Mesenchymal stem cell (in vitro differentiated cells and primary cell): ENCODE data around the gene MAP4K2.
A peak's percentile ranks its signal among the peaks of the same experiment; 100 is the strongest.

Experiments used
- DNase-seq: peaks from one replicate; pipeline ENCODE4 v3.0.0-alpha.2; 2013
- H2AFZ ChIP-seq: one replicate; pipeline ENCODE4 v1.6.1; 2013; ENCODE audit warnings: low read depth, mild to moderate bottlenecking, control low read depth, inconsistent platforms, low read length, moderate library complexity
- H2AK5ac ChIP-seq: 2 replicates; pipeline ENCODE4 v1.6.1; 2013; ENCODE audit warnings: low read length, moderate library complexity, mild to moderate bottlenecking, inconsistent platforms; ENCODE audit not compliant: severe bottlenecking
- H2BK120ac ChIP-seq: one replicate; pipeline ENCODE4 v1.6.1; 2013; ENCODE audit warnings: low read depth, mild to moderate bottlenecking, inconsistent platforms, low read length, moderate library complexity
- H2BK12ac ChIP-seq, 2 experiments: one replicate each; pipeline ENCODE4 v1.6.1; 2013; ENCODE audit warnings: inconsistent platforms in 2 of 2, low read length in 2 of 2, mild to moderate bottlenecking in 2 of 2, moderate library complexity in 2 of 2, control low read depth in 1 of 2
- H2BK15ac ChIP-seq: one replicate; pipeline ENCODE4 v1.6.1; 2013; ENCODE audit warnings: mild to moderate bottlenecking, low read depth, inconsistent platforms; ENCODE audit not compliant: poor library complexity, severe bottlenecking
- H2BK5ac ChIP-seq: 2 replicates; pipeline ENCODE4 v1.6.1; 2013; ENCODE audit warnings: low read depth, mild to moderate bottlenecking, low read length, control low read depth, inconsistent platforms; ENCODE audit not compliant: poor library complexity, severe bottlenecking
- H3K14ac ChIP-seq, 2 experiments: one replicate each; pipeline ENCODE4 v1.6.1; 2013; ENCODE audit warnings: inconsistent platforms in 2 of 2, low read length in 2 of 2, control low read depth in 1 of 2, mild to moderate bottlenecking in 1 of 2, moderate library complexity in 1 of 2
- H3K18ac ChIP-seq, 2 experiments: one replicate each; pipeline ENCODE4 v1.6.1; 2013; ENCODE audit warnings: inconsistent platforms in 2 of 2, low read length in 2 of 2, control low read depth in 1 of 2, low read depth in 1 of 2, mild to moderate bottlenecking in 1 of 2
- H3K23ac ChIP-seq, 2 experiments: one replicate each; pipeline ENCODE4 v1.6.1; 2013; ENCODE audit warnings: inconsistent platforms in 2 of 2, low read length in 2 of 2, mild to moderate bottlenecking in 2 of 2, moderate library complexity in 2 of 2, control low read depth in 1 of 2
- H3K27ac ChIP-seq: 2 replicates; pipeline ENCODE4 v1.5.1; 2013; ENCODE audit warnings: mild to moderate bottlenecking, moderate library complexity, low read length, control low read depth, inconsistent platforms; ENCODE audit not compliant: poor library complexity, severe bottlenecking
- H3K27me3 ChIP-seq, 2 experiments: 2 replicates each; pipeline versions ENCODE4 v1.6.1 to v1.7.0; 2013; ENCODE audit warnings: low read length in 2 of 2, mild to moderate bottlenecking in 2 of 2, moderate library complexity in 2 of 2, control low read depth in 1 of 2, inconsistent platforms in 1 of 2; ENCODE audit not compliant: control insufficient read depth in 1 of 2, insufficient read depth in 1 of 2
- H3K36me3 ChIP-seq, 2 experiments: 2 replicates each; pipeline versions ENCODE4 v1.6.1 to v1.7.0; 2013; ENCODE audit warnings: low read length in 2 of 2, control low read depth in 1 of 2, inconsistent platforms in 1 of 2, low read depth in 1 of 2, mild to moderate bottlenecking in 1 of 2; ENCODE audit not compliant: insufficient read depth in 2 of 2, control insufficient read depth in 1 of 2
- H3K4ac ChIP-seq, 2 experiments: one replicate each; pipeline ENCODE4 v1.6.1; 2013; ENCODE audit warnings: inconsistent platforms in 2 of 2, low read length in 2 of 2, mild to moderate bottlenecking in 2 of 2, moderate library complexity in 2 of 2, control low read depth in 1 of 2, low read depth in 1 of 2
- H3K4me1 ChIP-seq: 2 replicates; pipeline ENCODE4 v1.6.1; 2013; ENCODE audit warnings: low read depth, low read length, control low read depth; ENCODE audit not compliant: control insufficient read depth, insufficient read depth
- H3K4me2 ChIP-seq: 2 replicates; pipeline ENCODE4 v1.6.1; 2013; ENCODE audit warnings: low read length, mild to moderate bottlenecking, inconsistent platforms; ENCODE audit not compliant: poor library complexity, severe bottlenecking
- H3K4me3 ChIP-seq, 2 experiments: 2 replicates each; pipeline versions ENCODE4 v1.5.1 to v1.7.0; 2013; ENCODE audit warnings: low read length in 2 of 2, mild to moderate bottlenecking in 2 of 2, control low read depth in 1 of 2, low read depth in 1 of 2; ENCODE audit not compliant: insufficient read depth in 1 of 2
- H3K79me1 ChIP-seq: replicated peaks from 2 replicates; pipeline ENCODE4 v1.6.1; 2013; ENCODE audit warnings: mild to moderate bottlenecking, control low read depth, low read length, inconsistent platforms; ENCODE audit not compliant: poor library complexity, severe bottlenecking
- H3K9ac ChIP-seq: 2 replicates; pipeline ENCODE4 v1.7.0; 2013; ENCODE audit warnings: mild to moderate bottlenecking, low read length, moderate library complexity
- H3K9me3 ChIP-seq: 2 replicates; pipeline ENCODE4 v1.7.0; 2013; ENCODE audit warnings: mild to moderate bottlenecking, low read length; ENCODE audit not compliant: control insufficient read depth
- H4K8ac ChIP-seq: one replicate; pipeline ENCODE4 v1.6.1; 2013; ENCODE audit warnings: inconsistent platforms, mild to moderate bottlenecking, low read length, moderate library complexity
- H4K91ac ChIP-seq: one replicate; pipeline ENCODE4 v1.6.1; 2013; ENCODE audit warnings: mild to moderate bottlenecking, low read length, inconsistent platforms
- WGBS: methylation state at CpG from one replicate; pipeline ENCODE4 v1.1.7; 2013; ENCODE audit warnings: mixed read lengths; 5-methylcytosine and 5-hydroxymethylcytosine counted together

Gene MAP4K2

GRCh38 chr11:64768300-64768694 lies 34.7 kb downstream of the MAP4K2 start:
- Histone ChIP-seq H3K9ac (no peak overlapping the region), H3K79me1 (peaks cover 32% of the 10 kb centered on the region), H3K9me3 (no peaks in the 10 kb centered on the region), H3K23ac (no peak overlapping the region), H4K91ac (no peak overlapping the region), H3K36me3 (peaks cover 78 to 92% of the 10 kb centered on the region in 2 experiments), H2BK15ac (no peak overlapping the region), H3K14ac (no peak overlapping the region), H3K4me1 (peaks cover 18% of the 10 kb centered on the region), H2AK5ac (no peak overlapping the region), H3K4ac (no peak overlapping the region), H3K18ac (no peak overlapping the region), H2BK120ac (no peak overlapping the region), H2BK5ac (no peak overlapping the region), H3K4me2 (no peak overlapping the region), H3K4me3 (no peak overlapping the region), H3K27me3 (no peaks in the 10 kb centered on the region), H3K27ac (no peak overlapping the region), H2AFZ (no peak overlapping the region), H2BK12ac (no peak overlapping the region), H4K8ac (no peak overlapping the region)
- DNase-seq, result no peak
- over 99% methylated on average over 6 of the region's 6 CpGs for WGBS

GRCh38 chr11:64767344-64768299 lies 35.4 kb downstream of the MAP4K2 start:
- no peak overlapping the region for H2BK15ac ChIP-seq
- H2AFZ ChIP-seq, result no peak overlapping the region
- H2AK5ac ChIP-seq, result no peak overlapping the region
- no peak overlapping the region for H2BK120ac ChIP-seq
- peaks cover 75 to 92% of the 10 kb centered on the region in 2 experiments for H3K36me3 ChIP-seq
- H3K27ac ChIP-seq, result no peak overlapping the region
- H3K79me1 ChIP-seq, result peaks cover 32% of the 10 kb centered on the region
- H3K14ac ChIP-seq, result no peak overlapping the region
- no peak overlapping the region for H4K8ac ChIP-seq
- peak; percentile 74 for DNase-seq
- no peak overlapping the region for H3K4ac ChIP-seq
- WGBS, result 79% methylated on average over 18 of the region's 19 CpGs
- H3K4me2 ChIP-seq, result no peak overlapping the region
- no peak overlapping the region for H3K9ac ChIP-seq
- peaks cover 23% of the 10 kb centered on the region for H3K4me1 ChIP-seq
- no peaks in the 10 kb centered on the region for H3K27me3 ChIP-seq
- H3K18ac ChIP-seq, result no peak overlapping the region
- no peak overlapping the region for H2BK12ac ChIP-seq
- H3K4me3 ChIP-seq, result no peak overlapping the region
- no peak overlapping the region for H2BK5ac ChIP-seq
- no peaks in the 10 kb centered on the region for H3K9me3 ChIP-seq
- no peak overlapping the region for H3K23ac ChIP-seq
- no peak overlapping the region for H4K91ac ChIP-seq

DNA sequence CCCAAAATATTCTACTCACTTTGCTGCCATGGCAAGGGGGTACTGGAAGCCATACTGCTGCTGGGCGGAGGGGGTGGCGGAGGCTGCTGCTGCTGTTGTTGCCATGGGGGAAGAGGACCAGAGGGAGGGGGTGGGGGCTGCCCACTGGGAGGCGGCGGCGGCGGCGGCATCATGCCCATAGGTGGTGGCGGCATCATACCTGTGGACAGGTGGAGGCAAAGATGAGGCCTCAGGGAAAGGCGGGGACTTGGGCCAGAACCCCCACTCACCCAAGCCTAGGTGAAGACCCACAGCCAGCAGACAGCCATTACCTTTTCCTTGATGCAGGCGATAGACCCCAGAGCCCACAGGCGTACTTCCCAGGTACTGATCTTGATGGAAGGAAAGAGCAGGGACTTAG lies 36.1 kb downstream of the MAP4K2 start:
- H2BK120ac ChIP-seq, result no peak overlapping the region
- DNase-seq, result no peak
- no peak overlapping the region for H3K9ac ChIP-seq
- H3K79me1 ChIP-seq, result peaks cover 32% of the 10 kb centered on the region
- no peak overlapping the region for H4K8ac ChIP-seq
- H3K27ac ChIP-seq, result no peak overlapping the region
- WGBS, result 96% methylated on average over 4 of the region's 11 CpGs
- no peak overlapping the region for H4K91ac ChIP-seq
- no peak overlapping the region for H3K18ac ChIP-seq
- no peak overlapping the region for H3K4me3 ChIP-seq
- H2BK12ac ChIP-seq, result no peak overlapping the region
- H3K4ac ChIP-seq, result no peak overlapping the region
- H2AFZ ChIP-seq, result no peak overlapping the region
- peaks cover 29% of the 10 kb centered on the region for H3K4me1 ChIP-seq
- no peak overlapping the region for H3K14ac ChIP-seq
- H3K36me3 ChIP-seq, result peaks cover 81 to 91% of the 10 kb centered on the region in 2 experiments
- no peaks in the 10 kb centered on the region for H3K9me3 ChIP-seq
- no peak overlapping the region for H2BK15ac ChIP-seq
- H3K23ac ChIP-seq, result no peak overlapping the region
- H3K4me2 ChIP-seq, result no peak overlapping the region
- H2BK5ac ChIP-seq, result no peak overlapping the region
- H2AK5ac ChIP-seq, result no peak overlapping the region
- H3K27me3 ChIP-seq, result no peaks in the 10 kb centered on the region

DNA sequence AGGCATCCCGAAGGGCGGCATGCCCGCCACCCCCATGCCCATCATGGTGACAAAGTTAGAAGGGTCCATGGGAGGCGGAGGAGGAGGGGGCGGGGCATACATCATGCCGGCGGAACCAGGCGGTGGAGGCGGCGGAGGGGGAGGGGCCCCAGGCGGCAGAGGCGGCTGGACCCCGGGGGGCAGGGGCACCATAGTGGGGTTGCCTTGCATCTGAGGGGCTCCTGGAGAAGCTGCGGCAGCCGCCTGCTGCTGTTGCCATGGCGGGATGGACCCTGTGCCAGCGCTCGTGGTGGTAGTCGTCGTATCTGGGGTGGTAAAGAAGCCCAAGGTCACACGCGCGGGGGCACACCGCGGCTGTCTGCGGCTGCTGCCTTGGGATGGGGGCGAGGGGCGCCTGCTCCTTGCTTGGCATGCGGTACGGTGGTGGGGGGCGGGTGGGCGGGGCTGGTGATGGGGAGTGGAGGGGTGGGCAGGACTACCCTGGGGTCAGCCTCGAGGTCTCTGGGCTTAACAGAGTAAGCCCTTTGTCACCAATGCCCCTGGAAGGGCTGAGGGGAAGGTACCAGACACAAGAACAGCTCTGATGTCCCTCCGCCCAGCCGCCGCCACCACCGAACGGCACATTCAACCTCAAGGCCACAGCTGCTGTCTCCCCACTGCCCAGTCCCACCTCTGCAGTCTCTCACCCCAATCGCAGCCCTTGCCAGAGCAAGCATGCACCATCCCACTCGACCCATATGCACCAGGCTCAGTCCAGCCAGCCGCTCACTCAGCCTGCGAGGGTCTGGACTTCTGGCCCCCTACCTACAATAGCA lies 37.0 kb downstream of the MAP4K2 start:
- Histone ChIP-seq H3K4me2 (no peak overlapping the region), H3K4ac (no peak overlapping the region), H3K9me3 (no peaks in the 10 kb centered on the region), H3K36me3 (peaks cover 79 to 83% of the 10 kb centered on the region in 2 experiments), H3K4me1 (peaks cover 32% of the 10 kb centered on the region), H2BK5ac (no peak overlapping the region), H4K8ac (no peak overlapping the region), H2BK12ac (no peak overlapping the region), H2BK120ac (no peak overlapping the region), H3K18ac (no peak overlapping the region), H2AFZ (no peak overlapping the region), H3K27ac (no peak overlapping the region), H3K14ac (no peak overlapping the region), H3K4me3 (no peak overlapping the region), H3K9ac (no peak overlapping the region), H3K79me1 (peaks cover 30% of the 10 kb centered on the region), H3K23ac (no peak overlapping the region), H4K91ac (no peak overlapping the region), H2AK5ac (no peak overlapping the region), H3K27me3 (no peaks in the 10 kb centered on the region), H2BK15ac (no peak overlapping the region)
- 96% methylated on average over 35 of the region's 42 CpGs for WGBS
- DNase-seq, result no peak
